GM21576 (cell line): Measurements from ENCODE around the gene FLT1.

ENCODE experiments used
- ATAC-seq: cut with Tn5 transposase; IDR thresholded peaks from one replicate; pipeline ENCODE4 v1.9.1; 2021; ENCODE audit warnings: mild to moderate bottlenecking, moderate library complexity; ENCODE audit not compliant: unreplicated experiment

The FLT1 gene

DNA sequence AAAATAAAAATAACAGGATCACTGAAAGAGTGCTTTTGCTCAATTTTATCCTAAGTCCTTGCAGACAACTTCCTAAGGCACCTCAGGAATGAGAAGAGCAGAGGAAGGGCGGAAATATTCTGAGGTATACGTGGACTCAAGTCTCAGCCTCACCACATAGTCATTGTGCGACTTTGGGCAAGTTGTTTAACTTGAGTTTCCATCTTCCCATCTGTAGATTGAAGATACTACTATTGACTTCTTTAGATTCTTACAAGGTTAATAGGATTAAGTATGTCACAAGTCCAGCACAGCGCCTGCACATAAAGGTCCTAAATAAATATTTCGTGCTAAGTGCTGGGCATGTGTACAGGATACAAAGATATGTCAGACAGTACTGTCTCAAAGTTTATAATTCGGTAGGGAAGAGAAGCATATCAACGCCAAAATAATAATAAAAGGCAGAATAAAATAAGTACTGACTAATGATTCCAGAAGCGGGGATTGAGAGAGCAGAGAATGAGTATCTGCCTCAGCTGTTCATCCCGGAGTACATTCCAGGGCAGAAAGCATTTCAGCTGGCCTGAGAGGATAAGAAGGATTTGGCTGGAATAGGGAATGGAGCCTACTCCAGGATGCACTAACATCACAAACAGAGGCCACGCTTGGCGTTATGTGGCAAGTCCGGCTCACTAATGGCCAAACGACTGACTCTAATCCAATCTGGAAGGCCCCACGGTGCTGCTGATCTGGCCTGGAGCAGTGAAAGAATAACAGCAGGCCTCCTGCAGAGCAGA, 139.7 kb downstream of the FLT1 start:
- ATAC-seq = no peak

DNA sequence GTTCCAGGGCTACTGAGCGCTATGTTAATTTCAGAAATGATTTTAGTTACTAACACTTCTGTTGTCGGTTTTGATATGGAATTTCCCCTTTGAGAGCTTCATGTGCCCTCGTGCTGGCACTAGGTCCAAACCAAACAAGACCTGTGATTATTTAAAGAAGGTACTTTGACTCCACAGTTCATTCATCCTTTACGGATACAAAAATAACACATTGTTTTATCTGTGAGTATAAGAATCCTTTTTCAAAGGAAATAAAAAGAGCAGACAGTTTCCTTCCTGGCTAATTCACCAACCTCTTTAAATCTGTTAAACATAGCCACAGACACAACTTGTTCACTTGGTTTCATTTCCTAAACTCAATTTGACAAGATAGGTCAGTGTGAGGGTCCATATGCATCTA, 141.2 kb downstream of the FLT1 start:
- ATAC-seq = no peak

DNA sequence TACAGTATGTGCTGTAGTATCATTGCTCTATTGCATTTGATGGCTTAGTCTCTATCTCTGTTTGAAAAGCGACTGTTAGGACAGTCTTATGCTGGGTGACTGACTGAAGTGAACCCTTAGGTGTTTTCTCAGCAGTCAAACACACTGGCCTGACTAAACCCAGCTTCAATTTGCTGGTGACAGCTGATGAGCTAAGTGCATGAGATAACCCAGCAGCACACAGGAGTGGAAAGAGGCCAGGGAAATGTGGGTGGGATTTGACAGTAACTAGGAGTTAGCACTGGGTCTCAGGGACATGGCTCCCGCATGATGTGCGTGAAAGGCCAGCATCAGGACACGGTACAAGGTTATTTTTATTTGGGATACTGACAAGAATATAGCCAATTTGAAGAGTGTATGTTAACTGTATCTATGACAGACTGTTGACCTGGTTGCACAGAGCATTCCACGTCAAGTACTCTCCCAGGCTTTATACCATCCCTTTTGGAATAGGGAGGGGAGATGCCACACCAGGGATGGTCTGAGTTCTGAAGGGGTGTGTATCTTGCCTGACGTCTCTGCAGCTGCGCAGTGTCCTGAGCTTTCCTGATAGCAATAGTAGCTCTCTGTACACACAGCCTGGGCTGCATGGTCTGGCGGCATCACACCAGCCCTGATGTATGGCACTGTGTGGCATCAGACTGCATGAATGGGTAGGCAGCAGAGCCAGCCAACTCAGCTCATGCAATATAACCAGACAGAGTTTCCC, 144.8 kb downstream of the FLT1 start:
- no peak for ATAC-seq

DNA sequence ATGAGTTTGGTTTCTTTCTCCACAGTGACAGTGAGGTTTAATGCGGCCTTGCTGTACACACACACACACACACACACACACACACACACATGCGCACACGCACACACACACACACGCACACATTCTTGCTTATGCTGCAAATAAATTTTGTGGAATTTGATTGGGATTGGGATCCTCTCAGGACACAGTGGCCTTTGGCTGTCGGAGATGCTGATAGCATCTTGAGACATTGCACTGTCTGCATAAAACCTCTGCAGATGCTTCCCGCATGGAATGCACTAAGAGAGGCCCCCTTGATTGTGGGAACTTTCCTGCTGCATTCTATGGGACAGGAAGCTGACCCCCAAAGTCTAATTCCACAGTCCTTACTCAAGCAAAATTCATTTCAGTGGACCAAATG, 145.6 kb downstream of the FLT1 start:
- no peak for ATAC-seq

DNA sequence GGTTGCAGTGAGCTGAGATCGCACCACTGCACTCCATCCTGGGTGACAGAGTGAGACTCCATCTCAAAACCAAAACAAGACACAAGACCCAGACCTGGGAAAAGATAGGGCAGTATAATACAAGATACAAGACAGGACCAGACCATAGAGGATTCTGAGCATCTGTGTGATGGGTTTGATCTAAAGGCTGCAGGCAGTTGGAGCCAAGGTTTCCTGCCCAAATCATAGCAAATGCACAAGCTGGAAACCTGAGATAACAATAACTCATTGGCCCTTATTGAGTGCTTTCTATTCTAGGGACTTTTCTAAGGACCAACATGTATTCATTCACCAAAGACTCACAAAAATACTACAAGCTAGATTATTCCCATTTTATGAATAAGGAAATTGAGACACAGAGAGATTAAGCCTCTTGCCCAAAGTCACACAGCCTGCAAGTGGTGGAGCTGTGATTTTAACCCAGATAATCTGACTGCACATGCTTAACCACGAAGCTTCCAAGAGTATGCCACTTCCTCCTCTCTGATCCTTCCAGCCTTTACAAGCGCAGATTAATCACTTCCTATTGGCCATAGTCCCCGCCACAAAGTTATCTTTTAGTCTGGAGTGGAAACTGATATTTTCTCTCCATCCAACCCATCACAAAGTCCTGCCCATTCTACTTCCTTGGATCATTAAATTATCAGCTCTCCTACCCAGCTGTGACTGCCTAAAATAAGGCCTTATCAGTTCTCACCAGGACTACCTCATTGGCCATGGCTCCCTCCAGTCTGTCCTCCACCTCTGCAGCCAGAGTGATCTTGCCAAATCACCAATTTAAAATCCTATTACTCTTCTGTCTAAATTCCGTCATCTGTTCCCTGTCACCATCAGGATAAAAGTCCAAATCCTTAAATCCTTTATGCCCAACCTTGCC, 147.2 kb downstream of the FLT1 start:
- no peak for ATAC-seq

DNA sequence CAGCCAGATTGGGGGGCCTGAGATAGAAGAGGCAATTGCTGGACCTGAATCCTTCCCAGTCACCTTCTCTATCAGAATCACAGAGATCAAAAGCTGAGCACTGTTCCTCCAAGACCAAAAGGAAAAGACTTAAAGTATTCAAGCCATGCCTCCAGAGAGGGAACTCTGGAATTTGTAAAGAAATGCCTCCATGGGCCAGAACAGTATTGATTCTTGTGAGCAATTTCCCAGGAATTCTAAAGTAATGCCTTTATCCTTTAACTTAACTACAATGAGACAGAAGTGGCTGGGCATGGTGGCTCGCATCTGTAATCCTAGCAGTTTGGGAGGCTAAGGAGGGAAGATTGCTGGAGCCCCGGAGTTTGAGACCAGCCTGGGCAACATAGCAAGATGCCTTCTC, 148.8 kb downstream of the FLT1 start:
- ATAC-seq = no peak

DNA sequence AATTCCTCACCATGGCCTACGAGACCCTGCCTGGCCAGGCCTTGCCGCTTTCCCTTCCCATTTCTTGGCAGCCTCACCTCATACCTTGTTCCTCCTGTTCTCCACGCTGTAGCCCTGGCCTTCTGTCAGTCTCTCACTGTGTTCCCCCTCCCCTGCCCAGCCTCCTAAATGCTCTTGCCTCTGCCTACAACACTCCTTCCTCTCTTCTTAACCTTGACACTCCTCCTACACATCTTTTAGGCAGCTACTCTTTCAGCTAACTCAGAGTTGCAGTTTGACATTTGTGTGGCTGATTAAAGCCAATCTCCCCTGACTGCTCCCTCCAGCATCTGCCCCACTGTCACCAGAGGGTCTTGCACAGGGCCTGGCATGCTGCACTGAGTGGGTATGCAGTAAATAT, 150.8 kb downstream of the FLT1 start:
- no peak for ATAC-seq

DNA sequence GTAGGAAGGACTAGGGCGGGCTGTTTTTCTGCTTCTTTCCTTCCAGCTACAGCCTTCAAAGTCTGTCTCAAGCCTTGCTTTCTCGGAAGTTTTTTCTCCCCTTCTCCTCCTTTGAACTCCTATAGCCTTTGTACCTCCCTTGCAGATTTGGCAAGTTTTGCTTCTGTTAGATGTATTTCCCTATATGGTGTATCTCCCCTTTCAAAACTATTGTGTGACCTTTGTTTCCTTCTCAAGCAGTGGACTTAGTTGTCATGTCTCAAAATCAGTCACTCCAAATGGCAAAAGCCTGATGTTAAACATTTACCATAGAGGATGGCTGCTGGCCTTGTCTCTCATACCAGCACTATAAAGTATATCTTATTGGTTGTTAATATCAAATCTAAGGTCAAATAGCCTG, 152.7 kb downstream of the FLT1 start:
- no peak for ATAC-seq

DNA sequence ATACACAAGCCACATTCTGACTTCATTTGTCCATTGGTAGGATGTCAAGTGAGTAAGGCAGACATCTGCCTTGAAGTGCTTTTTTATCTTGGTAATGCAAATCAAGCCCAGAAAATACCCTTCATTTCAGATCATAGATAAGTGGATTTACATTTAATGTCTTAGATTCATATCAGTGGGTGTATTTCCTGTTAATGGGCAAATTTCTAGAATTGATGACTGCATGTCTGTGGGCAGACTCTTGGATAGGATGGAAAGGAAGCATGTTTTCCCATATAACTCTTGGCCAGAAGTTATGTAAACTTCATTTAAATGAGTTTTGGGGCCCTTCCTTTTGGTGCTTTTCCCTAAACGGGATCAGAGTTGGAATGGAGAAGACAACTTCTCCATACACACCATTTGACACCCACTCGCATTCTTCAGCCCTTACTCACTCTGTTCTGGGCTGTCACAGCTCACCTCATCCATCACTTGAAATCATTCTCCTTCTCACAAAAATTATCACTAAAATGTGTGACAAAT, 154.6 kb downstream of the FLT1 start:
- no peak for ATAC-seq

DNA sequence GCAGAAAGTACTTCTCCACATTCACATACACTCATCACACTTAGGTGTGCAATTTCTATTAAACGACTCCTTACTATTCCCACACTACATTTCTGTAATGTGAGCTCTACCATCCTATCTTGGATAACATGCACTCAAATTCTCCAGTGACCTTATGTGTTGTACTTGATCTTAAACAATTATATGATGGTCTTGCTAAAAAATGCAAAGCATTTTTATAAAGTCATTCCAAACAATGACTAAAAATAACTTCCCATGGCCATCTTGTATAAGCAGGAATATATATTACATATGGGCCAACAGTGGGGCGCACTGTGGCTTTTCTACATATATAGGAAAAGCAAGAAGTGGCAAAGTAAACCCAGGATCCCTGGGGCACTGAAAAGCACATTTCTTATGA, 155.5 kb downstream of the FLT1 start:
- ATAC-seq = no peak

DNA sequence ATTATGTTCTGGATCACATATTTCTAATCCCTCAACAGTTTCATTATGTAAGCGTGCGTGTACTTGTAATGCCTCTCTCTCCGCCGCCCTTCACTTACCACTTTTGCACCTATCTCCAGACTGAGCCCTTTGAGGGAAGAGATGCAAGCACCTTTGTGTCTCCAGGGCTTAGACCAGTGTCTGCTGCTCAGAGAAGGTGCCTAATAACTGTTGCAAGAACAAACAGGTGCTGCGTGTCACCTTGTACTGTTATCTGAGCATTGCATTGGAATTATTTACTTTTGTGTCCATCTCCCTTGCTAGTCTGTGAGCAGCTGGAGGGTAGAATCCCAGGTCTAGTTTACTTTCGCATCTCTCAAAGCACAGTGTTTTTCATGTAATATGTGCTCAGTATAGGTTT, 156.2 kb downstream of the FLT1 start:
- no peak for ATAC-seq

DNA sequence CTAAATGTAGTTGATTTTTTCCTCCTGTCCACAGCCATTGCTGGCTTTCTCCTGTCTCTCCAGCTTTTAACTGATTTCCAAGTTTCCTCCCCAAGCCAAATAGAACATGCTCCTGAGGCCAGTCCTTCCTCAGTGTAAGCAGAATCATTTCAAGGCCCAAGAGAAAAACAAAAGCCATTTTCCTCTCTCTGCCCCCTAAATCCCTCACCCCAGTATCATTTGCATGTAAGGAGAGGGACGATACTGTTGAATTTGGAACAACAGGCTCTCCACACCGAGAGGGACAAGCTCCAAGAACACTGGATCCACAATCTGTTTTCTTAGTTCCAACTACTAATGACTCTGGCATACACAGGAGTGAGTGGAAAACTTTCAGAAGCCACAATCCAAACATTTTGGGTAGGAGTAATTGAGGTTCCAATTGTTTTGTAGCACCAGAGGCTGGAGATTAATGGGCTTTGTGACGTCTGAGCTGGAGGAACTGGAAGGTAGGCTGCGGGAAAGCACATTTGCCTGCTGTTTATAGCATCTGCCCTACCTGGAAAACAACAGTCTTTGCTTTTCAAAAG, 156.8 kb downstream of the FLT1 start:
- no peak for ATAC-seq

DNA sequence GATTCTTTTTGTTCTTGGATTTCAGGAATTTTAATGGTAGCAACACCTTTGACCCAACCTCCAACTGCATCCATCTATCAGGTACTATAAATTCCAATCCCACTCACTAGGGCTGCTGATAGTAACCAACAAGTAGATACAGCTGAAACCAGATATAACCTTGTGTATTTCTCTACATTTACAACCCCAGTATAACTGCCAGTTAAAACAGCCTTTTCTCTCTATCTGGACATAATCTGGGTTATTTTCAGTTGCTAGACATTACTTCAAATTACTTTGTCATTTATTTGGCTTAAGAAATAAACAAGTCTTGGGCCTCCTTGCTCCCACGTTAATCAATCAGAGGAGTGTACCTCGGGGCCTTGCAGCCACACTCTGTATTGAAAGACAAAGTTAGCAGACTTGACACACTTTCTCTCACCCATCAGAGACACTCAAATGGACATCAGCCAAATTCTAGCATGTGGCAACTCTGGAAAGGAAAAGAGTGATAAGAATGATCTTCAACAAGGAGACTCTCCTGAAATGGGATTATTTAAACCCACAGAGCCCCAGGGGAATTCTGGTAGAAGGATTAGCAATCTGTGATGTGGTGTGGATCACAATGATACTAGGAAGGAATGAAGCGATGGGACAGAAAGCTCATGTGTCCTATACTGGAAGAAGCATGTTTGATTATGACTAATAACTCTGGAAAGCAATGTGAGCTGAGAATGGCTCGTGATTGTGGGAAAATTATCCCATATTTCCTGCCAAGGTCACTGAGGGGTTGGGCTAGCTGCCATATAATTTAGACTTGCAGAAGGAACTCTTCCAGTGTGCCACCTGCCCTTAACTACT, 157.5 kb downstream of the FLT1 start:
- ATAC-seq = no peak

DNA sequence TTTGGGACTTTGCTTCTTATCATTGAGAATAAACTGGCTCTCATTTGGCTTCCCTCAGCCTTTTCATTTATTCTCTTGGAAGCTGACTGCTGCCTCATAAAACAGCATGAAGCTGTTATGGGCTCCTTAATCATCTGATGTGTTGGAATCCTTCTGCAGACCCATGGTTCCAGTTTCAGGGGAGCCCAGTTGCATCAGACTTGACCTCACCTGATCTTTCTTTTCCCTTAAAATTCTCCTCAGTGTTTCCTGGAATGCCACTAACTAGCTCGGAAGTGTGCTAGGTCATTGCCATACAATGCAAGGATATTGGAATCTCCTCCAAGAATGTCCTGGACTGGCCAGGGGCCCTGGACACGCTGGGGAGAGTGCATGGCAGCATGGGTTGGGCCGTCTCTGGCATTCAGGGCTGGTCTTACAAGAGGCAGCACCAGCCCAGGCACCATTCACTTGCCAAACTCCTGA, 158.7 kb downstream of the FLT1 start:
- ATAC-seq = no peak

DNA sequence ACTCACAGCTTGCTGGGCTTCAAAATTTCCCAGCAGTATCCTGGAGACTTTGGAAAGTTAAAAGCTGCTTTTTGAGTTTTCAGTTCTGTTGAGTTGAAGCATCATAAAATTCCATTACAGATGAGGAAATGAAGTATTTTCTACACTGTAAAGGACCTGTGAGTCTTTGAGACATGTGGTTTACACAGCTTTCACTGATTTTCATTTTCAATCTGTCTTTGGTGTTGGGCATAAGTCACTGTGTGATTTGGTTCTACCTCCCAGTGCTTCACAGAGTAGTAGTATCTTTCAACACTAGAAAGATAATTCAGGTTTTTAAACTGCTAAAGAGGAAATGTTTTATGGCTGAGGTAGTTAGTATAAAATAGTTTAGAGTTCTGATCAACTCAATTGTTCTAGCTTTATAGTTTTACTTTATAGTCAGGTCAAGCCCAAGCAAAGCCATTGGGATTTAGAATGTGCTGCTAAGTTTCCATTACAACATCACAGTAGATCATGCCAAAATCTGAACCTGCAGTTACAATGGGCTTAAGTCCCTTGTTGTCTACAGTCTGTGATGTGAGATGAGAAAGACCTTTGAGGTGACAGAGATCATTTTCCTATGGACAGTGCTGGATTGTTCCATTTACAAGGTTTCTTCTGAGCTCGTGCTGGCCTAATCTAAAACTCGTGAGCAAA, 161.6 kb downstream of the FLT1 start:
- ATAC-seq = no peak

DNA sequence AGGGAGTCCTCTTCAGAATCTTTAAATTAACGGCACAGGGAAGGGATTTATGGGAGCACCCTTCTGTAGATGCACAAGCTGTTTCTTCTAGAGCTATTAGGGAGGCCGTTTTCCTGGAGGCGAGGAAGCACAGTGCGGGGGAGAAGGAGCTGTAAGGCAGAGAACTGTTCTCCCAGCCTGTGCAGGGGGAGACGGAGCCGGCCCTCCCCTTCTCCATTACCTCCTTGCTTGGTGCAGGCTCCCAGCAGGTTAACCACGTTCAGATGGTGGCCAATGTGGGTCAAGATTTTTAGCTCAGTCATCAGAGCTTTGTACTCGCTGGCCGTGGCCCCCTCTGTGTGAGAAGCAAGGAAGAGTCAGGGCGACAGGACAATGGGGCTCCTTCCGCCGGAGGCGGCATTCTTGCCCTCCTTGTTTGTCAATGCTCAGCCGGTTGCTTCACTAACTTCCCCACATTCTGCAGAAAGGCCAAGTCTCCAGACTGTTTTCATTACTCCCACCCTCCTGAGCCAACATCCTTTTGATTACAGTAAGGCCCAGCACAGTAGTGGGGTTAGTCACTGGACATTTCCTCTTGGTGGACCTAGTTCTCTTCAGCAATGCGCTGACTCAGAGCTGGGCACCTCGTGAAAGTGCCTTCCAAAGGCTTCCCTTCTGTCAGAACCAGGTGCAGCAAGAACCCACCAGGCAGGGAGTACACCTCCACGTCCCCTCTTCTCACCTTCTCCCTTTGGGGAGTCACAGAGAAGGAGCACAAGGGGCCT, 165.4 kb downstream of the FLT1 start:
- ATAC-seq = no peak

DNA sequence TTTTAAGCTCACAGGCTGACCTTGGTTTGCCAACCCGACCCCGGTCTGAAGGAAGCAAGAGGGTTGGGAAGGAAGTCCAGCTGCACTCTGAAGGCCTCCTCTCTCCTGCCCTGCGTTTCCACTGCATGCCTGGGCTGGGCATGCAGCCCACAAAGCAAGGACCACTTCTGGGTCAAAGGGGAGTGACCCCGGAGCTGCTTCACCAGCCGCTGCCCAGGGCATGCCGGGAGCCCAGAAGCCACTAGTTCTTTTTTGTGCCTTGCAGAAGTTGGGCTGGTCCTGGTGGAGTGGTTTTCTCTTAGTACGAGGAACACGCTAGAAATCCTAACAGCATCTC, 166.7 kb downstream of the FLT1 start:
- no peak for ATAC-seq

DNA sequence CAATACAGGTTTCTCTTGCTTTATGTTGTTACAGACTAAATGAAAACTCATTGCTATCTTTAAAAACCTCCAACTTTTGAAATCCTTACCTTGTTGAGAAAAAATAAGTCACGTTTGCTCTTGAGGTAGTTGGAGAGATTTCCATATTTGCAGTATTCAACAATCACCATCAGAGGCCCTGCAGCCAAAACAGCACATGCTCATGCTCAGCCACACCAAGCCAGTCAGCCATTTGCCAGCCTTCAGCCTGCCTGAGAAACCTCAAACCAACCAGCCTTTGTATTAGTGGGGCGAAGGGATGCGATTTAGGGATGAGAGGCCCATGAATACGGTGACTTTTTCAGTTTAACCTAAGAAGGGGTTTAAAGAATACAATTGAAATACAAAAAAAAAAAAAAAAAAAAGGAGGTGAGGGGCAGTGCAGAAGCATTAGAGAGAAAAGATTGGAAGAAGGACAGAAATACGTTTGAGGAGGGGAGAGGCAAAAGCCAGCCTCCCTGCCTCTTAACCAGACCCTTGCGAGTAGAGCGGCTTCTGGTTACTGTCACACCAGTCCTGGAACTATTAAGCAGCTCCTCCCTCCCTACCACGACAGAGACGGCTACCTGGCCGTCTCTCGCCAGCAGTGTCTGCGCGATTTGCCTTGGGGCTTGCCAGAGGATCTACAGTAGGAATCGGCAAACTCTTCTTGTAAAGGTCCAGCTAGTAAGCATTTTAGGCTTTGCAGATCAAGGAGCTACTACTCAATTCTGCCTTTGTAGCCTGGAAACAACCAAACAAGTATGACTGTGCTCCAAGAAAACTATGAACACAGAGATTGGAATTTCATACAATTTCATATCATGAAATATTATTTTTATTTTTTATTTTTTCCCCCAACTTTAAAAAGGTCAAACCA, 167.3 kb downstream of the FLT1 start:
- ATAC-seq = no peak
